Measurements from ENCODE around the gene GIPC2.
"Not testable (repeated sequence)": the region's sequence is repeated elsewhere in the genome, so short reads cannot be mapped to it uniquely, and the experiment has no call there.

Gene GIPC2

GRCh38 chr1:78069784-78070183 is 24.0 kb downstream of the GIPC2 start:
- DNase-seq (ENCODE audit: low read depth), result no peak

- no peak for DNase-seq (ENCODE audit: low read depth)
Measured at GRCh38 chr1:78070210-78070609, 24.4 kb downstream of the GIPC2 start.

GRCh38 chr1:78070758-78071157 is 25.0 kb downstream of the GIPC2 start:
- DNase-seq (ENCODE audit: low read depth), result no peak

- no peak for DNase-seq (ENCODE audit: low read depth)
Measured at GRCh38 chr1:78071696-78072095, 25.9 kb downstream of the GIPC2 start.

GRCh38 chr1:78072216-78072615 is 26.4 kb downstream of the GIPC2 start:
- no peak for DNase-seq (ENCODE audit: low read depth)

- no peak for DNase-seq (ENCODE audit: low read depth)
Measured at GRCh38 chr1:78073441-78073840, 27.7 kb downstream of the GIPC2 start.

GRCh38 chr1:78075621-78076020 is 29.9 kb downstream of the GIPC2 start:
- no peak for DNase-seq (ENCODE audit: low read depth)

GRCh38 chr1:78078358-78078757 is 32.6 kb downstream of the GIPC2 start:
- DNase-seq (ENCODE audit: low read depth), result no peak

GRCh38 chr1:78079580-78079979 is 33.8 kb downstream of the GIPC2 start:
- no peak for DNase-seq (ENCODE audit: low read depth)

- DNase-seq (ENCODE audit: low read depth), result no peak
Measured at GRCh38 chr1:78080767-78081166, 35.0 kb downstream of the GIPC2 start.

- DNase-seq (ENCODE audit: low read depth), result no peak
Measured at GRCh38 chr1:78081980-78082860, 36.5 kb downstream of the GIPC2 start.

GRCh38 chr1:78084639-78085038 is 38.9 kb downstream of the GIPC2 start:
- DNase-seq (ENCODE audit: low read depth), result not testable (repeated sequence)

GRCh38 chr1:78086697-78087096 is 40.9 kb downstream of the GIPC2 start:
- no peak for DNase-seq (ENCODE audit: low read depth)

GRCh38 chr1:78088015-78088414 is 42.2 kb downstream of the GIPC2 start:
- no peak for DNase-seq (ENCODE audit: low read depth)

- DNase-seq (ENCODE audit: low read depth), result no peak
Measured at GRCh38 chr1:78088486-78088885, 42.7 kb downstream of the GIPC2 start.

GRCh38 chr1:78089010-78089409 is 43.2 kb downstream of the GIPC2 start:
- no peak for DNase-seq (ENCODE audit: low read depth)

- no peak for DNase-seq (ENCODE audit: low read depth)
Measured at GRCh38 chr1:78090472-78091133, 44.8 kb downstream of the GIPC2 start.

- DNase-seq (ENCODE audit: low read depth), result no peak
Measured at GRCh38 chr1:78091215-78091813, 45.5 kb downstream of the GIPC2 start.

GRCh38 chr1:78091886-78092285 is 46.1 kb downstream of the GIPC2 start:
- no peak for DNase-seq (ENCODE audit: low read depth)

GRCh38 chr1:78092643-78093042 is 46.9 kb downstream of the GIPC2 start:
- DNase-seq (ENCODE audit: low read depth), result no peak

GRCh38 chr1:78093560-78093959 is 47.8 kb downstream of the GIPC2 start:
- no peak for DNase-seq (ENCODE audit: low read depth)

GRCh38 chr1:78094639-78095038 is 48.9 kb downstream of the GIPC2 start:
- DNase-seq (ENCODE audit: low read depth), result no peak

GRCh38 chr1:78095593-78095992 is 49.8 kb downstream of the GIPC2 start:
- DNase-seq (ENCODE audit: low read depth), result no peak
